Breast epithelium (tissue), 4 donors: ENCODE measurements around the gene CPSF4. TPM values are rescaled to one million over a fixed set of nuclear protein-coding genes. Genes with fewer than 3 reads are reported as not detected.
"Not testable (repeated sequence)": the region's sequence is repeated elsewhere in the genome, so short reads cannot be mapped to it uniquely, and the experiment has no call there.

Source experiments
- DNase-seq, 2 donors: peaks; one replicate each; pipeline ENCODE4 v3.0.0-alpha.2; 2019; ENCODE audit warnings: low spot score in 2 of 2
- H3K27ac ChIP-seq, 2 donors: fragments of 200-600 bp; sonication (generic) in 1 of 2; one replicate each; pipeline ENCODE4 v1.5.1; 2016 to 2019; ENCODE audit warnings: mild to moderate bottlenecking in 1 of 2
- H3K27me3 ChIP-seq, 2 donors: fragments of 200-600 bp; sonication (generic) in 1 of 2; one replicate each; pipeline versions ENCODE4 v1.5.1 to v1.6.0; 2017 to 2019; ENCODE audit warnings: control low read depth in 1 of 2, mild to moderate bottlenecking in 1 of 2
- H3K36me3 ChIP-seq: fragments of 200-600 bp; one replicate; pipeline ENCODE4 v1.5.1; 2019
- H3K4me1 ChIP-seq, 2 donors: fragments of 200-600 bp; sonication (generic); one replicate each; pipeline ENCODE4 v1.5.1; 2016 to 2019; ENCODE audit warnings: control low read depth in 1 of 2
- H3K4me3 ChIP-seq, 3 donors: fragments of 200-600 bp; sonication (generic); 1 replicate in 2 of 3; 2 replicates in 1 of 3; pipeline ENCODE4 v1.5.1; 2016 to 2019; ENCODE audit warnings: mild to moderate bottlenecking in 3 of 3, moderate library complexity in 2 of 3
- H3K9me3 ChIP-seq, 2 donors: fragments of 200-600 bp; sonication (generic) in 1 of 2; one replicate each; pipeline ENCODE4 v1.5.1; 2016 to 2019; ENCODE audit warnings: control low read depth in 1 of 2
- POLR2A ChIP-seq: fragments of 450-650 bp; IDR thresholded peaks from one replicate; pipeline ENCODE4 v1.6.1; 2016; ENCODE audit warnings: antibody characterized with exemption, mild to moderate bottlenecking, moderate library complexity
- POLR2AphosphoS5 ChIP-seq, 3 donors: sonication (generic); formaldehyde crosslinking; IDR thresholded peaks; one replicate each; pipeline ENCODE4 v1.6.1; 2017; ENCODE audit warnings: antibody characterized with exemption in 3 of 3
- intact Hi-C: fragments of 100-400 bp; cut with DNase I; formaldehyde crosslinking; loops from one replicate; pipeline ENCODE4 v1.15.1; 2023; ENCODE audit warnings: low total_unique reads
- total RNA-seq, 3 donors: library from RNA; depleted of rRNA; stranded (reverse); fragments of >200 nt; gene quantifications; one replicate each; pipeline ENCODE4 v1.1.0, GENCODE V29; 2016
- TF ChIP-seq, protein P1 (sequence below), 3 donors: fragments of 450-650 bp; IDR thresholded peaks; one replicate each; pipeline ENCODE4 v1.5.1; 2016 to 2017; ENCODE audit warnings: antibody characterized with exemption in 3 of 3, mild to moderate bottlenecking in 3 of 3, moderate library complexity in 3 of 3

CPSF4 gene
- total RNA-seq, 3 donors from 2014 or later: 32.8 to 40.6 (median 32.9) TPM

DNA sequence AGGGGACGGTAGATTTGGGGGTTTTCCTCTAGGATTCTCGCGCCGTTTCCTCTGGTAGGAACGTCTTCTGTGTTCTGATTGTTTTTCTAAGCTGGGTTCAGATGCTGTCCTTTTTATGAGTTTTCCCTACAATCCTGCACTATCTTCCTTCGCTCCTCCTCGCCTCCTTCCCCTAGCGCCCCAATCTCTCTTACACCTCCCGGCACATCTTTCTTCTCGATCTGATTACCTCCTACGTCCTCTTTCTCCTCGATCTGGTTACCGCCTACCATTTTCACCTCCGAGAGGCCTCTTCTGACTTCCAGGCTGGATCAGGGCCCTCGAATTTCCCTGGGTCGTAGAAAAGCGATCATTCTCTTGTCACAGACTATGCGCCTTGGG is 29.6 kb upstream of the CPSF4 start:
- H3K27me3 ChIP-seq: no peaks in the 10 kb centered on the region
- no peaks in the 10 kb centered on the region for H3K9me3 ChIP-seq
- no peaks in the 10 kb centered on the region for H3K36me3 ChIP-seq
- H3K27ac ChIP-seq: peak overlapping the region; percentile 96 to 97
- DNase-seq: no peak
- peaks cover 3 to 16% of the 10 kb centered on the region in 2 donors for H3K4me1 ChIP-seq
- no peak for TF ChIP-seq POLR2AphosphoS5 (IDR thresholded peaks at IDR 0.05)
- TF ChIP-seq, protein P1, sequence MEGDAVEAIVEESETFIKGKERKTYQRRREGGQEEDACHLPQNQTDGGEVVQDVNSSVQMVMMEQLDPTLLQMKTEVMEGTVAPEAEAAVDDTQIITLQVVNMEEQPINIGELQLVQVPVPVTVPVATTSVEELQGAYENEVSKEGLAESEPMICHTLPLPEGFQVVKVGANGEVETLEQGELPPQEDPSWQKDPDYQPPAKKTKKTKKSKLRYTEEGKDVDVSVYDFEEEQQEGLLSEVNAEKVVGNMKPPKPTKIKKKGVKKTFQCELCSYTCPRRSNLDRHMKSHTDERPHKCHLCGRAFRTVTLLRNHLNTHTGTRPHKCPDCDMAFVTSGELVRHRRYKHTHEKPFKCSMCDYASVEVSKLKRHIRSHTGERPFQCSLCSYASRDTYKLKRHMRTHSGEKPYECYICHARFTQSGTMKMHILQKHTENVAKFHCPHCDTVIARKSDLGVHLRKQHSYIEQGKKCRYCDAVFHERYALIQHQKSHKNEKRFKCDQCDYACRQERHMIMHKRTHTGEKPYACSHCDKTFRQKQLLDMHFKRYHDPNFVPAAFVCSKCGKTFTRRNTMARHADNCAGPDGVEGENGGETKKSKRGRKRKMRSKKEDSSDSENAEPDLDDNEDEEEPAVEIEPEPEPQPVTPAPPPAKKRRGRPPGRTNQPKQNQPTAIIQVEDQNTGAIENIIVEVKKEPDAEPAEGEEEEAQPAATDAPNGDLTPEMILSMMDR (IDR thresholded peaks at IDR 0.05): no peak
- no peak for TF ChIP-seq POLR2A
- H3K4me3 ChIP-seq: peak overlapping the region; percentile 84 to 100 (median 98)
- intact Hi-C loops: no loop called here

DNA sequence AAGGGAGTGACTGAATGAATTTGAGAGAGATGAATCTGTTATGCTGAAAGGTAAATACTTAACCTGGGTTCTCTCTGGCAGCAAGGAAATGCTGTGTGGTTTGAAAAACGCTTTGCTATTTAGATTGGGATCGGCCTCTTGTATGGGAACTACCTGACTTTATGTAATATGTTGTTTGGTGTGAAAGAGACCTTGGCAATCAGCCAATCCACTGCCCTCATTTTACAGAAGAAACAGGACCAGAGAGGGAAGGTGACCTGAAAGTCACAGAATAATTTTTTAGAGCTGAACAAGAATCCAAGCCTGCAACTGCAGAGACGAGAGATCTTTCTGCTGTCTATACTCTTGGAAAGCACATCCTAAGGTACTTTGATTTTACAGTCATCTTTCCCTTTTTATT is 28.9 kb upstream of the CPSF4 start:
- Histone ChIP-seq H3K36me3 (no peaks in the 10 kb centered on the region), H3K9me3 (no peaks in the 10 kb centered on the region), H3K27me3 (no peaks in the 10 kb centered on the region), H3K4me1 (peaks cover 3 to 16% of the 10 kb centered on the region in 2 donors), H3K27ac (peak overlapping the region; percentile 96 to 97), H3K4me3 (peak overlapping the region; percentile 84 to 100 (median 98))
- no peak for TF ChIP-seq POLR2AphosphoS5 (IDR thresholded peaks at IDR 0.05)
- TF ChIP-seq, protein P1 (IDR thresholded peaks at IDR 0.05): no peak
- DNase-seq: no peak
- intact Hi-C loops: no loop called here

DNA sequence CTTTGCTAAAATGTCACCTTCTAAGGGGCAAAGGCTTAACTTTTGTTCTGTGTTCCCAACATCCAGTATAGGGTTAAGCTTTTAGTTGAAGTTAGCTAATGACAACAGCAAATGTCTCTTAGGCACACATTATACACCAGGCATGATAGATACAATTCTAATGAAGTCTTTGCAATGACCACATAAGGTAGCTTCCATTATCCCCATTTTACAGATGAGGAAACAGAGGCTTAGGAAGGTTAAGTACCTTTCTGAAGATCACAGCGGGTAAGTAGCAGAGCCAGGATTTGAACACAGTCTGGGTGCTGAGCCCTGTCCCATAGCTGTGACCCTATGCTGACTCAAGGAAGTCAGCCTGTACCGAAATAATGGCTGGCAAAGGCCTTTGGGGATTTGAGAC is 28.1 kb upstream of the CPSF4 start:
- intact Hi-C loops: no loop called here
- Histone ChIP-seq H3K27ac (no peak overlapping the region), H3K4me3 (no peak overlapping the region), H3K4me1 (peaks cover 3 to 16% of the 10 kb centered on the region in 2 donors), H3K36me3 (no peaks in the 10 kb centered on the region), H3K27me3 (no peaks in the 10 kb centered on the region), H3K9me3 (no peaks in the 10 kb centered on the region)
- DNase-seq: no peak
- no peak for TF ChIP-seq POLR2AphosphoS5 (IDR thresholded peaks at IDR 0.05)
- TF ChIP-seq, protein P1 (IDR thresholded peaks at IDR 0.05): no peak
- no peak for TF ChIP-seq POLR2A

DNA sequence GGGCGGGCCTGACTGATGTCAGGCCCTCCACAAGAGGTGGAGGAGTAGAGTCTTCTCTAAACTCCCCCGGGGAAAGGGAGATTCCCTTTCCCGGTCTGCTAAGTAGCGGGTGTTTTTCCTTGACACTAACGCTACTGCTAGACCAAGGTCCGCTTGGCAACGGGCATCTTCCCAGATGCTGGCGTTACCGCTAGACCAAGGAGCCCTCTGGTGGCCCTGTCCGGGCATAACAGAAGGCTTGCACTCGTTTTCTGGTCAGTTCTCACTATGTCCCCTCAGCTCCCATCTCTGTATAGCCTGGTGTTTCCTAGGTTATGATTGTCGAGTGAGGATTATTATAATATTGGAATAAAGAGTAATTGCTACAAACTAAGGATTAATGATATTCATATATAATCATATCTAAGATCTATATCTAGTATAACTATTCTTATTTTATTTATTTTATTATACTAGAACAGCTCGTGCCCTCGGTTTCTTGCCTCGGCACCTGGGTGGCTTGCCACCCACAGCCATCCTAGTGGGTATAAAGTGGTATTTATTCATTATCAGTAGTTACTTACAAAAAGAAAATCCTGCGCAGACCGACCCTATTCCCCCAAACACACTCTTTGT is 23.1 kb upstream of the CPSF4 start:
- peak in 1 of 2 donors; percentile 58 for DNase-seq
- H3K27me3 ChIP-seq, H3K4me3 ChIP-seq, intact Hi-C loops, H3K4me1 ChIP-seq, H3K9me3 ChIP-seq, H3K27ac ChIP-seq: not testable (repeated sequence)
- H3K36me3 ChIP-seq: peaks cover 23% of the 10 kb centered on the region
- TF ChIP-seq, protein P1 (IDR thresholded peaks at IDR 0.05): peak; percentile 26 to 42 (median 42)

DNA sequence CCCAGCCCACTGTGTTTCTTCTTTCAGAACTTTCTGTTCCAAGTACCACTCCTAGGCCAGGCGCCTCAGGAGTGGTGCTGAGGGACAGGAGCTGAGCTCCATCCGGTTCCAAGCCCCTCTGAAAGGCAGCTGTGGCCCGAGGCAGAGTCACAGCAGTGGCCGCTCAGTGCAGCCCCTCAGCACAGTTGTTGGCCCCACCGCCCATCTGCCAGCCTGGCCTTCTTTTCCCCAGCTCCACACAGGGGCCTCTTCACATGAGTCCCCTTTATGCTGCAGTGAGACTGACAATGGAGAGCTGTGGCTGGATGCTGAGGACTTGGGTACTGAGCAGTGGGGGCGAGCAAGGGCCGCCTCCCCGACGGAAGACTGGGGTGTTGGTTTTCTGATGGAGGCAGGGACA is 20.5 kb upstream of the CPSF4 start:
- Histone ChIP-seq H3K27me3 (no peaks in the 10 kb centered on the region), H3K4me3 (no peak overlapping the region), H3K27ac (no peak overlapping the region), H3K4me1 (no peaks in the 10 kb centered on the region), H3K9me3 (no peaks in the 10 kb centered on the region), H3K36me3 (peaks cover 23% of the 10 kb centered on the region)
- intact Hi-C loops: no loop called here
- no peak for DNase-seq
- TF ChIP-seq POLR2AphosphoS5 (IDR thresholded peaks at IDR 0.05) (no peak), POLR2A (no peak)
- TF ChIP-seq, protein P1 (IDR thresholded peaks at IDR 0.05): no peak
